K562 (cell line): ENCODE data around the gene CD55. TPM values are rescaled to one million over a fixed set of nuclear protein-coding genes. Genes with fewer than 3 reads are reported as not detected.

ENCODE experiments used
- CC2D1A ChIP-seq: fragments of 450-650 bp; IDR thresholded peaks from 2 replicates; pipeline ENCODE4 v1.6.1; 2017; ENCODE audit warnings: mild to moderate bottlenecking
- CHD1 ChIP-seq: fragments of 200-600 bp; sonication (generic); IDR thresholded peaks from one replicate; pipeline ENCODE4 v1.6.1; 2012; ENCODE audit warnings: mild to moderate bottlenecking, moderate library complexity, low read length, inconsistent platforms
- CLOCK ChIP-seq: fragments of 250-450 bp; sonication (Bioruptor Pico); IDR thresholded peaks from 2 replicates; pipeline ENCODE4 v1.4.0; 2020; ENCODE audit warnings: mild to moderate bottlenecking, moderate library complexity, borderline replicate concordance
- E2F3 ChIP-seq: fragments of 250-450 bp; sonication (Bioruptor Pico); IDR thresholded peaks from 2 replicates; pipeline ENCODE4 v1.4.0; 2020; ENCODE audit warnings: mild to moderate bottlenecking
- ELF1 ChIP-seq: fragments of 200-800 bp; sonication (Bioruptor generic); IDR thresholded peaks from 2 replicates; pipeline ENCODE4 v1.6.1; 2016; ENCODE audit warnings: missing genetic modification characterization, missing compliant biosample characterization
- FOXJ2 ChIP-seq: fragments of 200-800 bp; sonication (Bioruptor generic); IDR thresholded peaks from 2 replicates; pipeline ENCODE4 v1.6.1; 2016; ENCODE audit warnings: missing genetic modification characterization, missing compliant biosample characterization
- HNRNPLL ChIP-seq: fragments of 200-400 bp; formaldehyde crosslinking; IDR thresholded peaks from 2 replicates; pipeline ENCODE4 v1.6.1; 2017; ENCODE audit warnings: low read length, low read depth, mild to moderate bottlenecking; ENCODE audit not compliant: poor library complexity, severe bottlenecking
- MAFG ChIP-seq: fragments of 450-650 bp; conservative IDR thresholded peaks from 2 replicates; pipeline ENCODE4 v1.6.1; 2016; ENCODE audit warnings: missing genetic modification characterization, missing compliant biosample characterization
- NFATC3 ChIP-seq: fragments of 450-650 bp; IDR thresholded peaks from 2 replicates; pipeline ENCODE4 v1.6.1; 2017; ENCODE audit warnings: mild to moderate bottlenecking
- POU5F1 ChIP-seq: fragments of 150-350 bp; IDR thresholded peaks from 2 replicates; pipeline ENCODE4 v1.6.1; 2014; ENCODE audit warnings: borderline replicate concordance, low read length, low read depth, mild to moderate bottlenecking; ENCODE audit not compliant: partially characterized antibody
- SFPQ ChIP-seq: fragments of 200-400 bp; formaldehyde crosslinking; IDR thresholded peaks from 2 replicates; pipeline ENCODE4 v1.6.1; 2017; ENCODE audit warnings: mild to moderate bottlenecking, low read depth, low read length, moderate library complexity
- SP2 ChIP-seq: IDR thresholded peaks from 2 replicates; pipeline ENCODE4 v1.6.1; 2011; ENCODE audit warnings: mild to moderate bottlenecking, low read depth, low read length, moderate library complexity; ENCODE audit not compliant: poor library complexity, severe bottlenecking; ENCODE audit errors: extremely low read depth
- THAP12 ChIP-seq: fragments of 250-450 bp; sonication (Bioruptor Pico); IDR thresholded peaks from 2 replicates; pipeline ENCODE4 v1.9.0; 2021; ENCODE audit warnings: mild to moderate bottlenecking, inconsistent platforms
- ZBTB8A ChIP-seq: fragments of 450-650 bp; IDR thresholded peaks from 2 replicates; pipeline ENCODE4 v1.6.1; 2018; ENCODE audit warnings: mild to moderate bottlenecking, moderate library complexity; ENCODE audit not compliant: partially characterized antibody
- ZNF253 ChIP-seq: fragments of 250-450 bp; sonication (Bioruptor Pico); conservative IDR thresholded peaks from 2 replicates; pipeline ENCODE4 v1.6.1; 2021; ENCODE audit warnings: mild to moderate bottlenecking
- ZNF311 ChIP-seq: fragments of 250-450 bp; sonication (Bioruptor Pico); IDR thresholded peaks from 2 replicates; pipeline ENCODE4 v1.4.0; 2020; ENCODE audit warnings: mild to moderate bottlenecking, moderate library complexity
- polyA plus RNA-seq, 8 experiments: library from polyadenylated mRNA; depleted of rRNA in 4 of 8; stranded (reverse) in 5 of 8; unstranded in 3 of 8; fragments of >200 nt; fragmentation: Nextera tagmentation in 2 of 8; fragmentation: Illumina TruSeq in 1 of 8; extraction: Ambion mirVana in 2 of 8; extraction: Trizol in 1 of 8; gene quantifications; 2 replicates each; pipeline versions ENCODE4 v1.2.1 to v1.2.3, GENCODE V29; 2011 to 2014; ENCODE audit warnings: inconsistent platforms in 1 of 8, missing spikeins in 1 of 8
- total RNA-seq, 7 experiments: library from RNA; depleted of rRNA in 6 of 7; stranded (reverse); fragments of >200 nt in 6 of 7; fragmentation: Illumina TruSeq in 2 of 7; extraction: Trizol in 2 of 7; gene quantifications; 2 replicates each; pipeline versions ENCODE4 v1.2.1 to v1.2.3, GENCODE V29; 2011 to 2021; ENCODE audit warnings: low replicate concordance in 1 of 7

Gene CD55
- total and polyA plus RNA-seq, 9 of the 15 experiments (the other 6 are each of a cell fraction or from before 2014, with no cell fraction given), result 17.7 to 150 (median 97.0) TPM

GRCh38 chr1:207302618-207303393 is 18.7 kb upstream of the CD55 start (continued):
- TF ChIP-seq HNRNPLL (no peak), MAFG (no peak), SP2 (no peak), FOXJ2 (tag) (no peak), CC2D1A (peak; percentile 75), THAP12 (CRISPR knock-in tag) (no peak), SFPQ (no peak), ELF1 (tag) (peak; percentile 25; the same call in 1 of the 2 replicates), NFATC3 (no peak), ZBTB8A (no peak), CLOCK (CRISPR knock-in tag) (no peak), ZNF311 (CRISPR knock-in tag) (no peak), E2F3 (no peak), ZNF253 (no peak), CHD1 (no peak), POU5F1 (no peak)
